WI38 (cell line): ENCODE measurements around the gene MCF2L2.

ENCODE experiments used
- H3K4me3 ChIP-seq: 2 replicates; pipeline ENCODE4 v1.5.1; 2011; ENCODE audit warnings: low read depth, mild to moderate bottlenecking, control low read depth, low read length
- TF ChIP-seq, protein P1 (sequence below): IDR thresholded peaks from 2 replicates; pipeline ENCODE4 v1.5.1; 2012; ENCODE audit warnings: low read depth, mild to moderate bottlenecking, control low read depth, low read length

MCF2L2 gene

DNA sequence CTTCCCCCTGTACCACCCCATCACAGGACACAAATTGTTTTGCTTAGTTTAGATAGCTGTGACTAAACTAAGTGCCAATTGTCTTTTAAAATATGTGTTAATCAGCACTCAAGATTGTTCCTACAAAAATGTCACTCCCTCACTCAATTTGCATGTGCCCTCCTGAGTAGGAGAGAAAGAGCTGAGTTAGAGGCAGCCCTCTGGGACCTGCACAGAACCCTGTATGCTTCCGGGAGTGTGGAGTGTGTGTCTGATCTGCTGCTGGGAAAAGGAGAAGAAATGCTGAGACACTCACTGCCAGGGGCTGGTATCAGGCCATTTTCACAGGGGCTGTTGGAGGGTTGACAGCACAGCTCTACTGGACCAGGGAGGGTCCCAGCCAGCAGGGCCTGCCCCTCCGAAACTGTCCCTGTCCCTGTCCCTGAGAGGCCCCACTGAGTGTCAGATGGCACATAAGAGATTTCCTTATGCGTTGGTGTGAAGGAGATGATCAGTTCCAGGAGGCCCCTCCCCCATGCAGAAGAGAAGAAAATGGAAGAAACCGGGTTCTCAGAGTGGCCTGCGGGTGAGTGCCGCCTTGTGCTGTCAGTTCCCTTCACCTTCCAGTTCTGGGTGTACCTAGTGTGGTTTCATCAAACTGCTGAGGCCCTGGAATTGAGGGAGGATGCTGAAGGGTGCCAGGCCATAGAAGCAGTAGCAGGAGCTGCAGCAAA, 179.3 kb downstream of the MCF2L2 start:
- no peak overlapping the region for H3K4me3 ChIP-seq
- TF ChIP-seq, protein P1, sequence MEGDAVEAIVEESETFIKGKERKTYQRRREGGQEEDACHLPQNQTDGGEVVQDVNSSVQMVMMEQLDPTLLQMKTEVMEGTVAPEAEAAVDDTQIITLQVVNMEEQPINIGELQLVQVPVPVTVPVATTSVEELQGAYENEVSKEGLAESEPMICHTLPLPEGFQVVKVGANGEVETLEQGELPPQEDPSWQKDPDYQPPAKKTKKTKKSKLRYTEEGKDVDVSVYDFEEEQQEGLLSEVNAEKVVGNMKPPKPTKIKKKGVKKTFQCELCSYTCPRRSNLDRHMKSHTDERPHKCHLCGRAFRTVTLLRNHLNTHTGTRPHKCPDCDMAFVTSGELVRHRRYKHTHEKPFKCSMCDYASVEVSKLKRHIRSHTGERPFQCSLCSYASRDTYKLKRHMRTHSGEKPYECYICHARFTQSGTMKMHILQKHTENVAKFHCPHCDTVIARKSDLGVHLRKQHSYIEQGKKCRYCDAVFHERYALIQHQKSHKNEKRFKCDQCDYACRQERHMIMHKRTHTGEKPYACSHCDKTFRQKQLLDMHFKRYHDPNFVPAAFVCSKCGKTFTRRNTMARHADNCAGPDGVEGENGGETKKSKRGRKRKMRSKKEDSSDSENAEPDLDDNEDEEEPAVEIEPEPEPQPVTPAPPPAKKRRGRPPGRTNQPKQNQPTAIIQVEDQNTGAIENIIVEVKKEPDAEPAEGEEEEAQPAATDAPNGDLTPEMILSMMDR, result no peak

DNA sequence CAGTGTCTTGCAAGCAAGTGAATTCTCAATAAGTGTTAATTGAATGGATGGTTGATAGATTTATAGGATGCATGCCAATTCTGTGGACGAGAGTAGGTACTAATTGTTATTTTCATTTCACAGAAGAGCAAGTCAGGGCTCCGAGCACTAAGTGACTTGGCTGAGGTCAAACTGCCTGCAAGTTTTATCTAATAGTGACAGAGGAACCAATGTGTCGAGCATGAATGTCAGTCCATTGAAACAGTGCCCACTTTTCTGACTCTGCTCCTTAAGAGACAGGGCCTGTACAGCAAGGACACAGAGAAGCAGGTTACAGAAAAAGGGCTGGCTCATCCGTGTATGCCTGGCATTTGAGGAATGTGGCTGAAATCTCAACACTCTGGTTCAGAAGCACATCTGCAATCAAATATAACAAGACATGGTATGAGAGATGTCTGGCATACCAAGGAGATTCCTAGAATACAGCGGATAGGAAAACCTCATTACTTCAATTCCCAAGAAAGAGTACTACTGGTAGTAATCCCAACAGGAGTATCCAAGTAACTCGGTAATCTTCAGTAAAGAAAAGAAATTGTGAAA, 181.3 kb downstream of the MCF2L2 start:
- TF ChIP-seq, protein P1, result no peak
- H3K4me3 ChIP-seq, result no peak overlapping the region

DNA sequence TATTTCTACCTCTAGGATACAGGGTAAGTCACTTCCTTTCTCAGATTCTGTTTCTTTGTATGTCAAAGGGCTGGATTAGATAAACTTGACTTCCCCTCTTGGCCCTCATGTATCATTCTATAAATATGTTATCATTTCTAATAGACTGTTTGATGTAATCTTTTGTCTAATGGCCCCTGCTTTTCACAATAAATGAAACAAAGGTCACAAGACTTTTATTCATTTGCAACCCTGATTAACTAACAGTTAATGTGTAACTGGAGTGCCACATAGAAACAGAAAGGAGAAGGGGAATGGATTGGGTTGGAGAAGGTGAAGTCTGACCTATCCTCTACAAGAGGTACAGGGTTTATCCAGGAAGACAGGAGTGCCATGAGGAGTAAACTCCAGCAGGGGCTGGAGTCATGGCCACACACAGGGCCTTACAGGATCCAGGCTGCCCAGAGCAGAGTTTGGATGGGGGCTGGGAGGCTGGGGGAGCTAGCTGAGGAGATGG, 183.4 kb downstream of the MCF2L2 start:
- no peak overlapping the region for H3K4me3 ChIP-seq
- TF ChIP-seq, protein P1, result no peak

DNA sequence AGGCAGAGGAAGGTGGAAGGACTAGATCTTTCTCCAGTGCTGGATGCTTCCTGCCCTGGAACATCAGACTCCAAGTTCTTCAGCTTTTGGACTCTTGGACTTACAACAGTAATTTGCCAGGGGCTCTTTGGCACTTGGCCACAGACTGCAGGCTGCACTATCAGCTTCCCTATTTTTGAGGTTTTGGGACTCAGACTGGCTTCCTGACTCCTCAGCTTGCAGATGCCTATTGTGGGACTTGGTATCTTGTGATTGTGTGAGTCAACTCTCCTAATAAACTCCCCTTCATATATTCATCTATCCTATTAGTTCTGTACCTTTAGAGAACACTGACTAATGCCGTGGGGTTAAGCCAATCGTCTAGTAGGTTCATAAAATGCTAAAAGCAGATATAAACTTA, 184.2 kb downstream of the MCF2L2 start:
- TF ChIP-seq, protein P1, result no peak
- no peak overlapping the region for H3K4me3 ChIP-seq

DNA sequence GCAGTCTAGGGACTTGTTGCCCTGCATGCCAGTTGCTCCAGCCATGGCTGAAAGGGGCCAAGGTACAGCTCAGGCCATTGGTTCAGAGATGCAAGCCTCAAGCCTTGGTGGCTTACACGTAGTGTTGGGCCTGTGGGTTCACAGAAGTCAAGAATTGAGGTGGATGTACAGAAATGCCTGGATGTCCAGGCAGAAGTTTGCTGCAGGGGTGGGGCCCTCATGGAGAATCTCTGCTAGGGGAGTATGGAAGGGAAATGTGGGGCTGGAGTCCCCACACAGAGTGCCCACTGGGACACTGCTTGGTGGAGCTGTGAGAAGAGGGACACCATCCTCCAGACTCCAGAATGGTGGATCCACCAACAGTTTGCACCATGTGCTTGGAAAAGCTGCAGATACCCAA, 186.0 kb downstream of the MCF2L2 start:
- TF ChIP-seq, protein P1, result no peak
- H3K4me3 ChIP-seq, result no peak overlapping the region

DNA sequence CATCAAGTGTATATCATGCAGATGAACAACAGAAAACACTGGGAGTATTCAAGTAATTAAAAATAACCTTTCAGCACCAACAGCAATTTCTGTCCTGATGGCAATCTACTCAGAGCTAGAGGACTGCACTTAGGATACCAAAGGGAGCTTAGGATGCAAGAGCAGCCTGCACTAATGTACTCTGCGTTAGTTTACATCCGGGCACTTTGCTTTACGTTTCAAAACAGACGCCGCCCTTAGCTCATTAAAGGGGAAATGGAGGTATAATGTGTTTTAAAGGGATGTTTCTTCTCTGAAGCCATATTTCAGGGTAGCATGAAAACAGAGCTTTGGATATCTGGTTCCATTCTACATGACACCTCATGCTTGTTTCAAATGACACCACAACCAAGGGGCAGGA, 189.4 kb downstream of the MCF2L2 start:
- no peak overlapping the region for H3K4me3 ChIP-seq
- TF ChIP-seq, protein P1, result no peak

DNA sequence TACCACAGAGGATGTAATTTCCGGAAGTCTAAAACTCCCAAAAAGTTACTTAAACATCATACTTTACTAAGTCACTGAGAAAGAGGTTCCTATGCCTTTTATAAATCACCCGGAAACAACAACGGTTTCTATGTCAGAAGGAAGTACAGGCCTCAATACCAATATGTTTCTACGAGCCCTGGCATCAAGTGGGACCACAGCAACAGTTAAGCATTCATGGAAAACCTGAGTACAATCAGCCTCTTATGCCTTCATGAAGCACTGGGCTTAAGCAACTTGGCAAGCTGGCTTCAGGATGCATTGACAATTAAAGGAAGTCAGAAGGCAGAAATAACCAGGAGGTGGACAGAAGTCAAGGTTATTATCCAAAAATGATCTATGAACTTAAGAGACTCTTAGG, 194.5 kb downstream of the MCF2L2 start:
- H3K4me3 ChIP-seq, result no peak overlapping the region
- TF ChIP-seq, protein P1, result no peak
